Stimulated activated CD8-positive, alpha-beta memory T cell treated with anti-CD3 and anti-CD28 coated beads, Interleukin-15, amount 100 ng/mL, for 24 hours (primary cell): ENCODE measurements around the gene NSD1.
A peak's percentile ranks its signal among the peaks of the same experiment; 100 is the strongest.

Source experiments
- DNase-seq: peaks from one replicate; pipeline ENCODE4 v3.0.0-alpha.2; 2020; ENCODE audit warnings: low read depth

Gene NSD1

DNA sequence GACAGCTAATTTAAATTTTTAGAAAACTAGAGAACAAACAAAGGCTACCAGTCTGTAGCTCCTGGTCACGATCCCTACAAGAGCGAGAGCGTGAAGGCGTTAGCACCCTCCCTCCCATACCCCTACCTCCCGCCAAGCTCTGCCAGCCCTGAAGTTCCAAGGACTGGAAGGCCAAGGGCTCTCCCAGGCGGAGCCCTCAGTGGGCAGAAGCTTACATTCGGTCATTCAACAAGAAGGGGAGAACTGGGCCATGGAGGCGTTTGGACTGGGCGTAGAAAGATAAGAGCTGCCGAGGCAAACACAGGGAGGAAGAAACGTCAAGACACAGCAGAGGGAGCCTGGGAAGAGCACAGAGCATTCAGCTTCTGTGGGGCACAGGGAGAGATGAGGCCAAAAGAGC is 175.2 kb downstream of the NSD1 start:
- no peak for DNase-seq

DNA sequence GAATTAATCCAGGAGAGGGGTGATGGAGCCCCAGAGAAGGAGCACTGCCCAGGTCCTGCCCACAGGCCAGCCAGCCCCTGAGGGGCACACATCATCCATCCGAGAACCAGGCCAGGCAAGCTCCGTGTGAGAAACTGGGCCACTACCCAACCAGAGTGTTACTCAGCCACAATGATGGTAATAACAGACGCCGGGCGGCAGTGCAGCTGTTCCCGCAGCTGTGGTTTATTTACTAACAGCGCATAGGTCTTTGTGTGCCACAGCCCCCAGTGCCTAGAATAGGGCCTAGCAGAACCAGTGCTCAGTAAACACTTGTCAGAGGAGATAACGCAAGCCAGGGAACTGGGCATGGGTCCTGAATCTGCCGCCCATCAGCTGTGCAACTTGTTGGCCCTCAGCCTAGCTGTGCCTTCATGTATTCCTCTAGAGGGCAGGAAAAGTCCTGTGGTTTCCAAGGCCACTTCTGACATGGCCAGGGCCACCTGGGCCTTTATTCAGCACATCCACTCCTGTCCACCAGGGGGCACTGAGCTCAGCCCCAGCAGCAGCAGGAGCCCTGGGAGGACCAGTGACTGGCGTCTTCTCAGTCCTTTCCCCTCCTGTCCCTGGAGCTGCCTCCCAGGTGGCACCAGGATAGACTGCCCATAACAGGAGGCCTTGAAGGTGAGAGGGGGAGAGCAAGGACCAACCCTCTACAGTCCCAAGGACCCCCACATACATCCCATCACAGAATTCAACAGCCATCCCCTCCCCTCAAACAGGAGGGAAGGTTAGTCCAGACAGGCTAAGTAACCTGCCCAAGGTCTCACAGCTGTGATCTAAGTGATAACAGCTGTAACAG is 176.0 kb downstream of the NSD1 start:
- no peak for DNase-seq

DNA sequence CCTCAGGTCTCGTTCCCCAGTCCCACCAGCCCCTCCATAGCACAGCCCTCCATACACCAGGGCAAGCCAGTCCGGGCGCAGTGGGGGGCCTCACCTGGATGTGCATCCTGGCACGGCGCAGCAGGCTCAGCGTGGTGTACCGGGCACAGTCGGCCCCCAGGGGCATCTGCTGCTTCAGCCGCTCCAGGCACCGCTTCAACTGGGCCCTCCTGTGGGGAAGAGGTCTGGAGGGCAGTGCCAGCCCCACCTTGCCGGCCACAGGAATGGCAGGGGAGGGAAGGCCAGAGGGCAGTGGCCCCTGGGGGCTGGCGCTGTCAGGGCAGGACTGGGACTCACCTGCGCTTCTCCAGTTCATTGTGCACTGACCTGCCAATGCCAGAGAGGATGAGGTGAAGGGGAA is 176.8 kb downstream of the NSD1 start:
- DNase-seq = no peak

DNA sequence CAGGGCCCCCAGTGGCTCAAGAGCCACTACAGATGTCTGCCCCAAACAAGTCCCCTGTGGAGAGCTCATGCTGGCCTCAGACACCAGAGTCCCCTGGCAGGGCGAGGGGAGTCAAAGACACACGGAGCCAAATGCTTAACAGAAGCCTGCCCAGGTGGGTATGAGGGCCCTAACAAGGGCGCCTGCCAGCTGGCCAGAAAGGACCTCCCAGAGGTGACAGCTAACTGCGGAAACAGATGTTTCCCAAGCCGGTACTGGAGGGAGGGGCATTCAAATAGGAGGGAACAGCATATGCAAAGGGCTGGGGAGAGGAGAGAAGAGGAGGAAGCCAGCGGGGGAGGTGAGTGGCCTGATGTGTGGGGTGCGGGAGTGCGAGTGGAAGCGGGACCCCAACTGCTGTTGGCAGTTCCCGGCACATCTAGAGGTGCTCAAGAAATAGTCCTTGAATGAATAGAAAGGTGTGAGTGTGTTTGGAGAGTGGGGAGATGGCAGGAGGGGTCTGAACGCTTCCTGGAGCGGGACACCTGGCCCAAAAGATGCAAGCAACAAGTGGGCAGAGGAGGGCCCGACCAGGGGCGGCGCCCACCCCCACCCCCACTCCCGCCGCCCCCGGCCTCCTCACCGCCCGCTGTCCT is 177.3 kb downstream of the NSD1 start:
- no peak for DNase-seq

DNA sequence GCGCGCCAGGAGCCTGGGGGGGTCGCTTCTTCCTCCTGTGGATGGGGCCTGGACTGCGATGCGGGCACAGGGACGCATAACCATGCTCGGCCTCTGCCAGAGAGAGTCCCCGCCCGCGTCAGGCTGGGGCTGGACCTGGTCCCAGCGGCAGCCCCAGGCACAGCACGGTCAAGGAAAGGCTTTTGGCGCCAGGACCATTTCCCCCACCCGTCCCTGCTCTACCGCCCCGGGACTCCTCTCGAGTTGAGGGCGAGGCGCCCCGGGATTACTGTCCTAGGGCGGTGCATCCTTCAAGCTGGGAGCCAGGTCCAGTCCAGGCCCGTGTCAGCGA is 177.8 kb downstream of the NSD1 start:
- DNase-seq = no peak

GRCh38 chr5:177311723-177312648 is 178.4 kb downstream of the NSD1 start, which contains the start of gene MXD3:
Gene MXD3 (minus strand): TSS chr5:177311898. CDS start chr5:177311830, 68 bp downstream.
- peak; percentile 83 for DNase-seq

DNA sequence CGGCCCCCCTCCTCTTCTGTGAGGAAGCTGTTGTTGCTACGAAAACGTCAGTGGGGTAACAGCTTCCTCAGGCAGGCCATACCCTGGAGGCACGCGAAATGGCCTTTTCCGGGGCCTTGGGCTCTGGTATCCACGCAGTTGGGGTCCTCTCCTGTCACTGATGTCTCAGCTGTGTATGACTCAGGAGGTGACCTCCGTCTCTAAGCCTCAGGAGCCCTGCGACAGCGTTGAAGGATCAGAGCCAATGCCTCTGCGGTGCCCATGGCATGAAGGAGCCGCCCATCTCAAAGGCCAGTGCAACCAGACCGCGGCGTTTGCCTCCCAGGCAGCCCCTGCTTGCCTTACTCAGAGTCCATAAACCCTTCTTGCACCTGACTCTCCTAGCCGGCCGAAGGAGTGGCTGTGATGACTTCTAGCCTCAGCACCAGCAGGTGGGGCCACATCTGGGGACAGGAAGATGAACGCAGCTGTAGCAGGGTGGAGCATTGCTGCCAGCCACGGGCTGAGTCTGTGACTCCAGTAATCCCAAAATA is 179.1 kb downstream of the NSD1 start:
- DNase-seq = no peak

DNA sequence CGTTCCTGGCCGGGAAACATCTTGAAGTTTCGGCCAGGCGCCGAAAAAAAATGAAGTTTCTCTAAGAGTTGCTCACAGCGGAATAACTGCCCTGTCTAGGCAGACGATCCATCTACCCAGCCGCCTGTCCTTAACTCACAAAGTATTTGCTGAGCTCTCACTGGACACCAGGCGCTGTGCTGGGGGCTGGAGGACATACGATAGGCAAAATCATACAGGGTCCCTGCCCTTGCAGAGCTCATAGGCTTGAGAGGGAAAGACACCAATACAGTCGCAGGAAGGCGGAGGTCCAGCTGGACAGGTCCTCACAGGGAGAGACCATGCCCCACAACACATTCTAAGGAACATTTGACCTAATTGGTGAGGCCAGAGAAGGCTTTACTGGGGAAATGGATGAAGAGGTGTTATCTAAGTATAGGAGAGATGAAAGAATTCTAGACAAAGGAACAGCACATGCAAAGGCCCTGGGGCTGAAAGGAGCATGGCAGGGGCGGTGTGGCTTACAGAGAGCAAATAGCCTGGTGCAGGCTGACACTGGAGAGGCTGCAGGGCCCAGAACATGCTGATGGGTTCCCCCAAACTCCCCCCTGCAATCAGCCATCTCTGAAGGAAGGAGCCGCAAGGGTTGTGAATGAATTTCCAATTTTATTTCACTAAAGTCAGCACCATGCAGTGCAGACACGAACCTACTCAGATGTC is 180.1 kb downstream of the NSD1 start:
- DNase-seq = no peak

DNA sequence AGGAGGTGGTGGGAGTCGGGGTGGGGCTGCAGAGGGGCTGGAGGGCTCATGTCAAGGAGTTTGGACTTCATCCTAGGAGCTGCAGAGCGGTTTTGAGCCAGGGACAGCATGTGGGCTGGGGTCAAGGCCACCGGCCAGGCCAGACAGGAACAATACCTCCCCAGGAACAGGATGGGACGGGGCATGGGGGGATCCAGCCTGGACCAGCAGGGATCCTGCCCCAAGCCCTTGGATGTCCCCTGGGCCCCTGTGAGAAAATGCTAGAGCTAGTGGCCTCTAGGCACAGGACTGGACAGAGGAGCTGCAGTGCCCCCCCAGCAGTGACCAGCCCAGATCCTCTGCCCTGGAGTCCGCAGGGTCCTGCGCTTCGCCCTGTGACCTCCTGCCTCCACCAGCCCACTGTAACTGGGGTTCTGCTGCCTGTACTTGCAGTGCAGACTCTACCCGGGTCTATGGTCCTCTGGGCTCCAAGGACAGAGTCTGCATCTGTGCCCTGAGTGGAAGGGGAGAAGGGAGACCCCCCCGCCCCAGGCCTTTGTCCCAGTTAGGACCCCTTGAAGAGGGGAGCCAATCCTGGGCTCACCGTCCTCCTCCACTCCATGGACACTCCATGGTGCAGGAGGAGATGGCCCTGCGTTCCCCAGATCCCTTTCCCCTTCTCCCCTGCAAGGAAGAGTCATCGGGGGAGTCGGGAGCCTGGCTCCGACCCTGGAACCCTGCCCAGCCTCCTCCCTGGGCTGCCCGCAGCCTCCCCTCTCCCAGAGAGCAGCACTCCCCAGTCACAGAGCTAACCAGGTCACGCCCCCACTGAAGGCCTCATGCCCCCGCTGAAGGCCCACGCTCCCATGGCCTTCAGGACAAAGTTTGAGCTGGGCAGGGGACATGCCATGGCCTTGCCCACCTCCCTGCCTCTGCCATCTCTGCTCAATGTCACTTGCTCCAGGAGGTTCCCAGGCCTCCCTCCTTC is 181.1 kb downstream of the NSD1 start:
- DNase-seq = no peak

- no peak for DNase-seq
These were observed 181.8 kb downstream of the NSD1 start for GRCh38 chr5:177315411-177315810.

DNA sequence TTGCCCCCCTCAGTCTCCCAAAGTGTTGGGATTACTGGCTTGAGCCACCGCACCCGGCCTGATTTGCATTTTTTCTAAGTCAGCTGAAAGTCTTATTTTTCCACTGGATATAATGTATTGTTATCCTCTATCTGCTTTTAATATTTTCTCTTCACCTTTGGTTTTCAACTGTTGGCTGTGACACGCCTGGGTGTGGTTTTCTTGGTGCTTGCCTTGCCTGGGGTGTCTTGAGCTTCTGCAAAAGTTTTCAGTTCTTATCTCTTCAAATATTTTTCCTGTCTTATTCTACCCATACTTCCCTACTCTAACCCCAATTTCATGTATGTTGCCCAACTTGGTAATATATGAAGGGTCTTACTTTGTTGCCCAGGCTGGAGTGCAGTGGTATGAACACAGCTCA is 182.4 kb downstream of the NSD1 start:
- no peak for DNase-seq

DNA sequence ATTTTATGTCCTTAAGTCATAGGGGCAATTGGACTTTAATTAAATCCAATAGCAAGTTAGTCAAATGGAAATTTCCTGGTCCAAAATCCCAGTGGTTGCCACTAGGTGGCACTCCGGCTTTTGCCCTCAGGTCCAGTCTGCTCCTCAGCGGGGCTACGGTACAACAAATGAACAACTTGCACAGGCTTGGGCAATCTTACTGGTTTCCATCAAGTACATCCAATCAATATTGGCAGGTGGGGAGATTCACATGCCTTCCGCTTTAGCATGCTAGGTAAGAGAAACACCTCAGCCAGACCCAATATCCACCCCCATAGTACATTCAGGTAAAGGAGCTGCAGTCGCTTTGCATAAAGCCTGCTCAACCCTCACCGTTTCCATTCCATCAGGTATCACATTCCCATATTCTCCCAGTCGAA is 184.4 kb downstream of the NSD1 start:
- DNase-seq = peak; percentile 33

DNA sequence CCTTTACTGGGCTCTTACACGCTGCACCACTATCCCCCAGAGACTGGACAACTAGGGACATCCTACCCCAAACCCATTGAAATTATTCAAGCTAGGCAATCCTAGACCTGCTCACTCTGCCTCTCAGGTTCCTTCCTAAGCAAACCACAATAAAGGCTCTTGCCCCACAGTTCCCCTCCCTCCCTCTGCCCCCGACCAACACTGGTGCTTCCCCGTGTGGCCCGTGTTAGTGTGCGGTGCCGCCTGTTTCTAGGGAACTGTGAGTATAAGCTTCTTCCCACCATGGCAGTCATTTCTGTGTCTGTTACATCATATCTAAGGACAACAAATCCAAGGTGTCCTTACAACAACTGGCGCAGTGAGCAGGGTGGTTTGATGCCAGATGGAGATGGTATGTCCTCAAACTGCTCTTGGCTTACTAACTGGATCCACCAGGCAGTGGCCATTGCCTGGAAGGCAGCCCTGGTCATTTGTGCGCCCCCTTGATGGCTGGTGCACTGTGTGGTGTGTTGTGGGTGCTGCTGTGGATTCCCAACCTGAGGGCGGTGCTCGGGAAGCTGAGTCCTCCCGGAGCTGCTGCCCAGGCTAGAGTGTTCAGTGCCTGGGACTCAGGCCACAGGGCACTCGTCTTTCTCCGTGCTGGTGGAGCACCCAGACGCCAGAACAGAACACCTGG is 186.5 kb downstream of the NSD1 start:
- DNase-seq = no peak

- DNase-seq = no peak
These were observed 187.3 kb downstream of the NSD1 start for GRCh38 chr5:177320879-177321278.

DNA sequence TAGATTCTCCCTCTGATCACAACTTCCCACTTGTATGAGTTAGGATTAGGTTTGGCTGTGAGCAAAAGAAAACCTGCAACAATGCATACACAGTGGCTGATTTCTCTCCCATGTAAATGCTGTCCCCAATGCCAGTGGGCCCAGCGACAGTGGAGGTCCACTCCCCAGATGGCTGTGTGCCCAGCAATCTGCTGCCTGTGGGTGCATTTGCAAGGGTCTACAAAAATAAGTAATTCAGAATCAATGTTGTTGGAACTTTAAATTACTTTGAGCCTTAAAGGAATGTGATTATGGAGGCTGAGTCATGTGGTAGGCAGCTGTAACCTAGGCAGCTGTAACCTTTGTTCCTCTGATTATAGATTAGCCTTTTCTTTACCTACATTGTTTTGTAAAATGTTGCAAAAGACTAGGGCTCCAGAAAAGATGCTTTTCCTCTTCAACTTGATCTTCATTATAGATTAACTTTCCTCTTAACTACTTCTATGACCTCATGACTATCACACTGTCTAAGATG is 192.4 kb downstream of the NSD1 start:
- DNase-seq = no peak

DNA sequence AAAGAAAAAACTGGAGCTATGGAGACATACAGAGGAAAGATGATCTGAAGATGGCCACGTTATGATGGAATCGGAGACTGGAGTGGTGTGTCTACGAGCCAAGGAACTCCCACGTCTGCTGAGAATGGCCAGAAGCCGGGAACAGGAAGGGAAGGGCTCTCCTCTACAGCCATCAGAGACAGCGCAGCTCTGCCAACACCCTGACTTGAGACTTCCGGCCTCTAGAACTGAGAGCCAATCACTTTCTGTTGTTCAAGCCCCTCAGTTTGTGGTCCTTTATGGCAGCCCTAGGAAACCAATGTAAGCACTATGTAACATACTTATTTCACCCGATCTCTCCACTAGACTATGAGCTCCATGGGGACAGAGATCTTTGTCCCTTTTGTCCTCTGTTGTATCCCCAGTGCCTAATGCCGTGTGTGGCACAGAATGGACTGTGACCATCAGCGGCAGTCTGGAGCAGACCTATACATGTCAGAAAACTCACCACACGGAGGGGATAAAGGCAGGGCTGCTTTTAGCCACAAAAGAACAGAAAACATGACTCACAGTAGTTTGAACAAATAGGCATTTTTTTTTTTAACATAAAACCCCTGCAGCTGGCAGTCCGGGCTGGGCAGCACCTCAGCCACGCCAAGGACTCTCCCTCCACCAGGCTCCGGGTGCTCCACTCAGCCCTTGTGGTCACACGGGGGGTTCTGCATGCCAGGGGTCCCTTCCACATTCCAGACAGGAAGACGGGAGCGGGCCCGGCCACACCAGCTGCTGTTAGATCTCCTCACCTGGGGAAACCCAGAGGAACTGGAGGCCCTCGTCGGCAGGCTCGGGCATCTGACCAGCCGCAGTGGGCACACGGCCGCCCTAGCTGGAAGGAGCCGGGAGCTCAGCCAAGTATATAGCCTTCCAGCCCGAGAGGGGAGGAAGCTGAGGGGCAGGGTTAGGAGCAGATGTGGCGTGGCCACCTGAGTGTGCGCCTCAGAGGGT is 194.3 kb downstream of the NSD1 start:
- DNase-seq = no peak

DNA sequence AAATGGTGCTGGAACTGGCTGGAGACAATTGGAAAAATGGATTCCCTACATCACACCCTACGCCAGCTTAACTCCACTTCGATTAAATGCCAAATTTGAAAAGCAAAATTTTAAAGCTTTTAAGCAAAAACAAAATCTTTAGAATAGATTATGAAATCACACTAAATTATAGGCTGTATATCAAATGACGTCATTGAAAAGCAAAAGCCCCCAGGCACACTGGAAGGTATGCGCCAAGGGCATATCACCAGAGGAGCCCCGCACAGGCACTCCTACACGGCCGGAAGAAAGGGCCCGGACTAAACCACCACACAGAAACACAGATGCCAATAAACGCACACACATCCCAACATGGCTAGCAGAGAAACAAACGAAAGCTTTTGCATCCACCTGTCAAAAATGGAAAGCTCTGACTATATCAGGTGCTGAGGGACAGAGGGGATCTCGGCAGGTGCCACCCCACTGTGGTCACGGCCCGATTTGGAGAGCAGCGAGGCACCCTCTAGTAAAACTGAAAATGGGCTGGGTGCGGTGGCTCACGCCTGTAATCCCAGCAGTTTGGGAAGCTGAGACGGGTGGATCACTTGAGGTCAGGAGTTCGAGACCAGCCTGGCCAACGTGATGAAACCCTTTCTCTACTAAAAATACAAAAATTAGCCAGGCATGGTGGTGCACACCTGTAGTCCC is 195.1 kb downstream of the NSD1 start:
- no peak for DNase-seq

- DNase-seq = no peak
These were observed 196.3 kb downstream of the NSD1 start for GRCh38 chr5:177329883-177330282.
